ENCODE measurements around the gene BUB1B. TPM values are rescaled to one million over a fixed set of nuclear protein-coding genes. Genes with fewer than 3 reads are reported as not detected.
A peak's percentile ranks its signal among the peaks of the same experiment; 100 is the strongest.

BUB1B gene
- polyA plus RNA-seq, 4 donors, result 1.1 to 15.6 (median 5.5) TPM

GRCh38 chr15:40192942-40193341 is 32.1 kb downstream of the BUB1B start:
- Histone ChIP-seq H3K27me3 (ENCODE audit: control insufficient read depth in 3 of 3, insufficient read depth in 3 of 3, low read length in 3 of 3) (no peaks in the 10 kb centered on the region), H3K27ac (ENCODE audit: low read depth in 1 of 3, low read length in 2 of 3) (no peak overlapping the region), H3K9me3 (ENCODE audit: control insufficient read depth in 2 of 2, insufficient read depth in 1 of 2, low read depth in 1 of 2, low read length in 1 of 2) (no peaks in the 10 kb centered on the region), H3K36me3 (ENCODE audit: control insufficient read depth in 3 of 3, insufficient read depth in 2 of 3, low read depth in 1 of 3, low read length in 3 of 3) (peaks cover 0 to 3% (median 0%) of the 10 kb centered on the region in 3 donors), H3K4me3 (ENCODE audit: low read depth in 1 of 3, low read length in 3 of 3) (no peak overlapping the region), H3K4me1 (ENCODE audit: control insufficient read depth in 3 of 3, insufficient read depth in 2 of 3, low read depth in 1 of 3, low read length in 2 of 3) (no peaks in the 10 kb centered on the region)
- FAIRE-seq (no peak), DNase-seq (no peak)
- WGBS, 3 donors, result 91 to 93% (median 92%) methylated on average over 1 of the region's 1 CpG

- FAIRE-seq (no peak), DNase-seq (peak in 1 of 2 donors; percentile 21)
- Histone ChIP-seq H3K9me3 (ENCODE audit: control insufficient read depth in 2 of 2, insufficient read depth in 1 of 2, low read depth in 1 of 2, low read length in 1 of 2) (no peaks in the 10 kb centered on the region), H3K27me3 (ENCODE audit: control insufficient read depth in 3 of 3, insufficient read depth in 3 of 3, low read length in 3 of 3) (no peaks in the 10 kb centered on the region), H3K27ac (ENCODE audit: low read depth in 1 of 3, low read length in 2 of 3) (no peak overlapping the region), H3K36me3 (ENCODE audit: control insufficient read depth in 3 of 3, insufficient read depth in 2 of 3, low read depth in 1 of 3, low read length in 3 of 3) (peaks cover 0 to 1% (median 0%) of the 10 kb centered on the region in 3 donors), H3K4me3 (ENCODE audit: low read depth in 1 of 3, low read length in 3 of 3) (no peak overlapping the region), H3K4me1 (ENCODE audit: control insufficient read depth in 3 of 3, insufficient read depth in 2 of 3, low read depth in 1 of 3, low read length in 2 of 3) (no peaks in the 10 kb centered on the region)
- 65 to 92% (median 71%) methylated on average over 1 of the region's 1 CpG for WGBS, 3 donors
These were observed 36.6 kb downstream of the BUB1B start for GRCh38 chr15:40197434-40197833.

GRCh38 chr15:40198355-40199085 is 37.7 kb downstream of the BUB1B start:
- no peak overlapping the region for H3K27ac ChIP-seq (ENCODE audit: low read depth in 1 of 3, low read length in 2 of 3)
- WGBS, 3 donors, result 79 to 93% (median 85%) methylated on average over 1 of the region's 1 CpG

DNA sequence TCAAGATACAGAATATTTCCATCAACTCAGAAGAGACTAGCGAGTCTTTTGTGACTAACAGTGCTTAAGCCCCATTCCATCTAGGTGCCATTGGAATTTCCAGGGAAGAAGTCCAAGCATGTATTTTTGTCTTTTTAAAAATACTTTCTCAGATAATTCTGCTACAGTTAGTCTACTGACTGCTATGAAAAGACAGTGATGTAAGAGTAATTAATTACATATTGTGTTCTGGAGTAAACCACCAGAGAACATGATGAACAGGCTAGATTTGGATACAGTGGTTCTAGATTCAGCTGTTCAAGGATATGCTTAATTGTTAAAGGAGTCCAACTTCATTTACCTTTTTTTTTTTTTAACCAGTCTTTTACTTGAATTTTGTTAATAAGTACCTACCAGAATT is 43.2 kb downstream of the BUB1B start:
- Histone ChIP-seq H3K27ac (ENCODE audit: low read depth in 1 of 3, low read length in 2 of 3) (no peak overlapping the region), H3K4me3 (ENCODE audit: low read depth in 1 of 3, low read length in 3 of 3) (no peak overlapping the region), H3K27me3 (ENCODE audit: control insufficient read depth in 3 of 3, insufficient read depth in 3 of 3, low read length in 3 of 3) (no peaks in the 10 kb centered on the region), H3K9me3 (ENCODE audit: control insufficient read depth in 2 of 2, insufficient read depth in 1 of 2, low read depth in 1 of 2, low read length in 1 of 2) (no peaks in the 10 kb centered on the region), H3K4me1 (ENCODE audit: control insufficient read depth in 3 of 3, insufficient read depth in 2 of 3, low read depth in 1 of 3, low read length in 2 of 3) (no peaks in the 10 kb centered on the region), H3K36me3 (ENCODE audit: control insufficient read depth in 3 of 3, insufficient read depth in 2 of 3, low read depth in 1 of 3, low read length in 3 of 3) (peaks cover 0 to 14% (median 1%) of the 10 kb centered on the region in 3 donors)
- FAIRE-seq (no peak), DNase-seq (no peak)
- WGBS, 3 donors, result 99 to 100% (median 100%) methylated on average over 1 of the region's 1 CpG

More at GRCh38 chr15:40198355-40199085, 37.7 kb downstream of the BUB1B start:
- no peak for DNase-seq
- H3K4me3 ChIP-seq (ENCODE audit: low read depth in 1 of 3, low read length in 3 of 3), result no peak overlapping the region
- no peak for FAIRE-seq
- H3K9me3 ChIP-seq (ENCODE audit: control insufficient read depth in 2 of 2, insufficient read depth in 1 of 2, low read depth in 1 of 2, low read length in 1 of 2), result no peaks in the 10 kb centered on the region
- no peaks in the 10 kb centered on the region for H3K4me1 ChIP-seq (ENCODE audit: control insufficient read depth in 3 of 3, insufficient read depth in 2 of 3, low read depth in 1 of 3, low read length in 2 of 3)
- no peaks in the 10 kb centered on the region for H3K27me3 ChIP-seq (ENCODE audit: control insufficient read depth in 3 of 3, insufficient read depth in 3 of 3, low read length in 3 of 3)
- H3K36me3 ChIP-seq (ENCODE audit: control insufficient read depth in 3 of 3, insufficient read depth in 2 of 3, low read depth in 1 of 3, low read length in 3 of 3), result peaks cover 0 to 1% (median 0%) of the 10 kb centered on the region in 3 donors

DNA sequence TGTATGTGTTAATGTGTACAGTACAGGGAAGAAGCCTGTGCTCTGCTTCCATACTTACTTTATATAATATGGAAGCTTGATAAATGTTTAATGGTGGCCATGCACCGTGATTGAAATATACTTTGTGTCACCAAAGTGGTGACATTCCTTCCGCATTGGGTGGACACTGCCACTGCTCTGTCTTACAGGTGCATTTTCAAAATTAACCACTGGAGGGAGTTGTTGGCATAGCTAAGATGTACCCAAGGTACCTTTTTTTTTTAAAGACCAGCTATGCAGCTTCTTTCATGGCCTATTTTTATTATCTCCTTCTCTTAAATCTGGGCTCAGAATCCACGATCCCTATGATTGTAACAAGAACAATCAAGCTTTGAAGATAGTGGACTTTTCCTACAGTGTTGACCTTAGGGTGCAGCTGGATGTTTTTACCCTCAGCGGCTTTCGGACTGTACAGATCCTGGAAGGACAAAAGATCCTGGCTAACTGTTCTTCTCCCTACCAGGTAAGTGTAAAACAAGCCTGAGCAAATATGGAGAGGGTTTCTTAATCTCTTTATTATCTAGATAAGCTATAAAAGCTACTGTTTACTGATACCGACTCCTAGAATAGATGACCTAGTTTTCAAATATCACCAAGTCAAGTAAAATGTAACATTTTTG is 56.4 kb downstream of the BUB1B start:
- no peak overlapping the region for H3K4me3 ChIP-seq (ENCODE audit: low read depth in 1 of 3, low read length in 3 of 3)
- 45 to 59% (median 56%) methylated on average over 6 of the region's 6 CpGs for WGBS, 3 donors
- DNase-seq (peak; percentile 80 to 89), FAIRE-seq (no peak)
- H3K36me3 ChIP-seq (ENCODE audit: control insufficient read depth in 3 of 3, insufficient read depth in 2 of 3, low read depth in 1 of 3, low read length in 3 of 3), result peaks cover 0 to 5% (median 0%) of the 10 kb centered on the region in 3 donors
- no peaks in the 10 kb centered on the region for H3K27me3 ChIP-seq (ENCODE audit: control insufficient read depth in 3 of 3, insufficient read depth in 3 of 3, low read length in 3 of 3)
- no peaks in the 10 kb centered on the region for H3K9me3 ChIP-seq (ENCODE audit: control insufficient read depth in 2 of 2, insufficient read depth in 1 of 2, low read depth in 1 of 2, low read length in 1 of 2)
- peaks cover 0 to 9% (median 0%) of the 10 kb centered on the region in 3 donors for H3K4me1 ChIP-seq (ENCODE audit: control insufficient read depth in 3 of 3, insufficient read depth in 2 of 3, low read depth in 1 of 3, low read length in 2 of 3)
- H3K27ac ChIP-seq (ENCODE audit: low read depth in 1 of 3, low read length in 2 of 3), result no peak overlapping the region

DNA sequence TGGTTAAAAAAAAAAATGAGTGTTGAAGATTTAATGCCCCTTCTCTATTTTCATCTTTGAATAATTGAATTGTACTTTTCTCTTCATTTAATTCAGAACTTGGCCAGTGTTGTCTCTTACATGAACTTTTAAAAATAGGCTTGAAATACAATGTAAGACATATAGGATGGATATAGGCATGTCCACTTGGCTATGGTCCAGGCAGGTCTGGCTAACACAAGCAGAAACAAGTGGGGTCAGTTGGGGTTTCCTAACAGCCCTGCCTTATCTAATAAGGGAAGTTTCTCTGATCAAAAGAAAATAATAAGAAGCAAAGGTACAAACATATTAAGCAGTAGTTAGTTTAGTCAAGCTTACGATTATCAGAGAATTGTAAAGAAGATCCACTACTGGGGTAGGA is 58.9 kb downstream of the BUB1B start:
- H3K36me3 ChIP-seq (ENCODE audit: control insufficient read depth in 3 of 3, insufficient read depth in 2 of 3, low read depth in 1 of 3, low read length in 3 of 3), result no peaks in the 10 kb centered on the region

DNA sequence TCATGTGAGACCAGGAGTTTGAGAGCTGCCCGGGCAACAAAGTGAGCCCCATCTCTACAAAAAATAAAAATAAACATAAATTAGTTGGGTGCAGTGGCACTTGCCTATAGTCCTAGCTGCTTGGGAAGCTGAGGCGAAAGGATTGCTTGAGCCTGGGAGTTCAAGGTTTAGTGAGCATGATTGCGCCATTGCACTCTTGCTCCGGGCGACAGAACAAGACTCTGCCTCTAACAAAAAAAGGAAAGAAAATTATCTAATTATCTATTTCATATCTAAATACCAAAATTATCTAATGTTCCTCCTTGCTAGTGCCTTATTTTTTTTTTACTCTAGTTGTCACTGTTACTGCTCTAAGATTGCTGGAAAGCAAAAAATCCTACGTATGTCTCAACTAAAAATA is 61.3 kb downstream of the BUB1B start:
- peaks cover 0 to 16% (median 0%) of the 10 kb centered on the region in 3 donors for H3K4me1 ChIP-seq (ENCODE audit: control insufficient read depth in 3 of 3, insufficient read depth in 2 of 3, low read depth in 1 of 3, low read length in 2 of 3)
- H3K4me3 ChIP-seq (ENCODE audit: low read depth in 1 of 3, low read length in 3 of 3), result no peak overlapping the region
- H3K36me3 ChIP-seq (ENCODE audit: control insufficient read depth in 3 of 3, insufficient read depth in 2 of 3, low read depth in 1 of 3, low read length in 3 of 3), result no peaks in the 10 kb centered on the region
- peak overlapping the region in 1 of 3 donors; percentile 8 for H3K27ac ChIP-seq (ENCODE audit: low read depth in 1 of 3, low read length in 2 of 3)
- no peaks in the 10 kb centered on the region for H3K27me3 ChIP-seq (ENCODE audit: control insufficient read depth in 3 of 3, insufficient read depth in 3 of 3, low read length in 3 of 3)
- peak; percentile 23 to 44 for DNase-seq
- H3K9me3 ChIP-seq (ENCODE audit: control insufficient read depth in 2 of 2, insufficient read depth in 1 of 2, low read depth in 1 of 2, low read length in 1 of 2), result no peaks in the 10 kb centered on the region
- FAIRE-seq, result no peak
- WGBS, 3 donors, result 75 to 79% (median 78%) methylated on average over 6 of the region's 6 CpGs

More for the DNA sequence above, 58.9 kb downstream of the BUB1B start:
- no peak for DNase-seq
- no peak overlapping the region for H3K4me3 ChIP-seq (ENCODE audit: low read depth in 1 of 3, low read length in 3 of 3)
- no peak for FAIRE-seq
- no peaks in the 10 kb centered on the region for H3K27me3 ChIP-seq (ENCODE audit: control insufficient read depth in 3 of 3, insufficient read depth in 3 of 3, low read length in 3 of 3)
- peaks cover 0 to 16% (median 0%) of the 10 kb centered on the region in 3 donors for H3K4me1 ChIP-seq (ENCODE audit: control insufficient read depth in 3 of 3, insufficient read depth in 2 of 3, low read depth in 1 of 3, low read length in 2 of 3)
- WGBS, 3 donors, result 80 to 86% (median 85%) methylated on average over 1 of the region's 1 CpG
- H3K9me3 ChIP-seq (ENCODE audit: control insufficient read depth in 2 of 2, insufficient read depth in 1 of 2, low read depth in 1 of 2, low read length in 1 of 2), result no peaks in the 10 kb centered on the region
- H3K27ac ChIP-seq (ENCODE audit: low read depth in 1 of 3, low read length in 2 of 3), result no peak overlapping the region

DNA sequence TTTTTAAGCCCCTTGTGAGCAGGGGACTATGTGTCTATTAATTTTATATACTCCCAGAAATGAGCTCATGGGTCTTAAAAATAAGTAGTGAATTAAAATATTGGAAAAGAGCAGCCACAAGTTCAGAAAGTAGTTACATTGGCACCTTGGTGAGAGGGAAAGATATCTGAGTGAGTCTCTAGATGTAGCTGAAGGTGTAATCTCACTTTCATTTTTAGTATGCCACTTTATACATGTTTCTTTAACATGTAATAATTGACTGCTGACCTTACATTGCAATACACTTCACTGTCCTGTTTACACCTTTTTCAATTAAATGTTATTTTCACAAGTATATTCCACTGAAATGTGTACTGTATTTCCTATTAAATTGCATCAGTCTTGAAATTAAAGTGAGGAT is 65.9 kb downstream of the BUB1B start:
- DNase-seq (no peak), FAIRE-seq (no peak)
- no peaks in the 10 kb centered on the region for H3K27me3 ChIP-seq (ENCODE audit: control insufficient read depth in 3 of 3, insufficient read depth in 3 of 3, low read length in 3 of 3)
- H3K4me1 ChIP-seq (ENCODE audit: control insufficient read depth in 3 of 3, insufficient read depth in 2 of 3, low read depth in 1 of 3, low read length in 2 of 3), result peaks cover 0 to 11% (median 0%) of the 10 kb centered on the region in 3 donors
- H3K9me3 ChIP-seq (ENCODE audit: control insufficient read depth in 2 of 2, insufficient read depth in 1 of 2, low read depth in 1 of 2, low read length in 1 of 2), result no peaks in the 10 kb centered on the region
- H3K27ac ChIP-seq (ENCODE audit: low read depth in 1 of 3, low read length in 2 of 3), result no peak overlapping the region
- H3K36me3 ChIP-seq (ENCODE audit: control insufficient read depth in 3 of 3, insufficient read depth in 2 of 3, low read depth in 1 of 3, low read length in 3 of 3), result peaks cover 0 to 3% (median 0%) of the 10 kb centered on the region in 3 donors
- H3K4me3 ChIP-seq (ENCODE audit: low read depth in 1 of 3, low read length in 3 of 3), result no peak overlapping the region

Measured in small intestine (tissue), 7 donors.